A549 (cell line): Measurements from ENCODE around the gene RGS6. TPM values are rescaled to one million over a fixed set of nuclear protein-coding genes. Genes with fewer than 3 reads are reported as not detected.

Experiments
- ATAC-seq, 2 experiments: fragments of 200-7000 bp in 1 of 2; fragments of >200 bp in 1 of 2; cut with Nextera tagmentation in 1 of 2; cut with Tn5 transposase in 1 of 2; 3 replicates each; pipeline versions ENCODE4 v1.8.0 to v1.9.1; 2018 to 2020; ENCODE audit warnings: mild to moderate bottlenecking in 1 of 2, moderate library complexity in 1 of 2
- CTCF ChIA-PET: fragments of 300-600 bp; sonication (Branson Sonifier 250); formaldehyde crosslinking; extraction: SDS; loops from one replicate; lab custom pipeline; 2021; ENCODE audit warnings: antibody characterized with exemption, inconsistent platforms; lab: Yijun Ruan, JAX
- POLR2A ChIA-PET: fragments of 350-600 bp; formaldehyde crosslinking; extraction: SDS; loops from one replicate; lab custom pipeline; 2021; ENCODE audit warnings: antibody characterized with exemption, inconsistent platforms; lab: Yijun Ruan, JAX
- DNase-seq, 2 experiments: peaks; one replicate each; pipeline versions ENCODE4 v3.0.0 to v3.0.0-alpha.2; 2011 to 2016; ENCODE audit warnings: low read depth in 1 of 2, low spot score in 1 of 2
- FAIRE-seq: peaks from 2 replicates; lab custom pipeline; 2011; peaks lifted over from hg19 to GRCh38; lab: Jason Lieb, UNC
- H3K27ac ChIP-seq, 2 experiments: fragments of >200 bp; sonication (Bioruptor Twin); formaldehyde crosslinking; 3 replicates each; pipeline ENCODE4 v1.5.1; 2016 to 2017
- H3K4me1 ChIP-seq: fragments of >200 bp; sonication (Bioruptor Twin); formaldehyde crosslinking; 3 replicates; pipeline ENCODE4 v1.6.1; 2016
- H3K4me2 ChIP-seq: fragments of >200 bp; sonication (Bioruptor Twin); formaldehyde crosslinking; 3 replicates; pipeline ENCODE4 v1.6.1; 2016
- H3K4me3 ChIP-seq: fragments of >200 bp; sonication (Bioruptor Twin); formaldehyde crosslinking; 3 replicates; pipeline ENCODE4 v1.5.1; 2016
- H3K9me3 ChIP-seq: fragments of >200 bp; sonication (Bioruptor Twin); formaldehyde crosslinking; 3 replicates; pipeline ENCODE4 v1.6.1; 2016
- CBX2 ChIP-seq: fragments of 200-600 bp; sonication (generic); IDR thresholded peaks from 2 replicates; pipeline ENCODE4 v1.6.1; 2016; ENCODE audit warnings: low read depth, mild to moderate bottlenecking, borderline replicate concordance
- CBX8 ChIP-seq: fragments of 200-600 bp; sonication (generic); IDR thresholded peaks from 2 replicates; pipeline ENCODE4 v1.6.1; 2016
- EHMT2 ChIP-seq: fragments of 200-600 bp; sonication (generic); IDR thresholded peaks from 2 replicates; pipeline ENCODE4 v1.6.1; 2016; ENCODE audit warnings: antibody characterized with exemption, low read depth, mild to moderate bottlenecking, moderate library complexity
- ELK1 ChIP-seq: fragments of 150-350 bp; IDR thresholded peaks from 2 replicates; pipeline ENCODE4 v1.6.1; 2014; ENCODE audit warnings: low read depth, mild to moderate bottlenecking, low read length
- ESRRA ChIP-seq: fragments of 150-350 bp; IDR thresholded peaks from 2 replicates; pipeline ENCODE4 v1.6.1; 2014; ENCODE audit warnings: mild to moderate bottlenecking, low read length, borderline replicate concordance
- FOSB ChIP-seq: fragments of 250-450 bp; sonication (Bioruptor Pico); IDR thresholded peaks from 2 replicates; pipeline ENCODE4 v1.5.0; 2020; ENCODE audit warnings: mild to moderate bottlenecking, moderate library complexity
- GATA3 ChIP-seq: IDR thresholded peaks from 2 replicates; pipeline ENCODE4 v1.6.1; 2012; ENCODE audit warnings: borderline replicate concordance
- HES2 ChIP-seq: fragments of >200 bp; sonication (Bioruptor Twin); formaldehyde crosslinking; IDR thresholded peaks from 2 replicates; pipeline ENCODE4 v1.6.1; 2016
- HEYL ChIP-seq: fragments of 250-450 bp; sonication (Bioruptor Pico); IDR thresholded peaks from 2 replicates; pipeline ENCODE4 v1.8.0; 2021; ENCODE audit warnings: mild to moderate bottlenecking, moderate library complexity
- HMGXB4 ChIP-seq: fragments of 250-450 bp; sonication (Bioruptor Pico); IDR thresholded peaks from 2 replicates; pipeline ENCODE4 v1.5.0; 2021; ENCODE audit warnings: mild to moderate bottlenecking, moderate library complexity, borderline replicate concordance
- HOXB13 ChIP-seq: fragments of 250-450 bp; sonication (Bioruptor Pico); IDR thresholded peaks from 2 replicates; pipeline ENCODE4 v1.5.0; 2020; ENCODE audit warnings: low read depth, mild to moderate bottlenecking, moderate library complexity
- HOXB5 ChIP-seq: fragments of 250-450 bp; sonication (Bioruptor Pico); IDR thresholded peaks from 2 replicates; pipeline ENCODE4 v1.5.0; 2020; ENCODE audit warnings: mild to moderate bottlenecking, moderate library complexity
- JUNB ChIP-seq: fragments of >200 bp; sonication (Bioruptor Twin); formaldehyde crosslinking; IDR thresholded peaks from 2 replicates; pipeline ENCODE4 v1.6.1; 2016
- KDM5A ChIP-seq: fragments of 200-600 bp; sonication (generic); IDR thresholded peaks from 2 replicates; pipeline ENCODE4 v1.6.1; 2016; ENCODE audit warnings: antibody characterized with exemption, mild to moderate bottlenecking
- MAFK ChIP-seq: fragments of 450-650 bp; IDR thresholded peaks from 2 replicates; pipeline ENCODE4 v1.6.1; 2014; ENCODE audit not compliant: partially characterized antibody
- MAZ ChIP-seq: fragments of 150-350 bp; IDR thresholded peaks from 2 replicates; pipeline ENCODE4 v1.6.1; 2014; ENCODE audit warnings: antibody characterized with exemption, low read depth, low read length, borderline replicate concordance
- NPAS2 ChIP-seq: fragments of 250-450 bp; sonication (Bioruptor Pico); IDR thresholded peaks from 2 replicates; pipeline ENCODE4 v1.8.0; 2022; ENCODE audit warnings: mild to moderate bottlenecking, moderate library complexity, borderline replicate concordance
- NR3C1 ChIP-seq: fragments of >200 bp; sonication (Bioruptor Twin); formaldehyde crosslinking; IDR thresholded peaks from 3 replicates; pipeline ENCODE4 v1.6.1; 2017
- PHF8 ChIP-seq: fragments of 200-600 bp; sonication (generic); IDR thresholded peaks from 2 replicates; pipeline ENCODE4 v1.6.1; 2016; ENCODE audit warnings: low read depth, mild to moderate bottlenecking, antibody characterized with exemption, moderate library complexity, borderline replicate concordance
- RCOR1 ChIP-seq: fragments of 150-350 bp; IDR thresholded peaks from 2 replicates; pipeline ENCODE4 v1.6.1; 2014; ENCODE audit warnings: antibody characterized with exemption, low read length, low read depth
- REST ChIP-seq: fragments of 200-600 bp; sonication (generic); IDR thresholded peaks from 2 replicates; pipeline ENCODE4 v1.6.1; 2016; ENCODE audit warnings: antibody characterized with exemption, mild to moderate bottlenecking, moderate library complexity
- RFX5 ChIP-seq: fragments of 450-650 bp; IDR thresholded peaks from 2 replicates; pipeline ENCODE4 v1.7.1; 2014; ENCODE audit warnings: antibody characterized with exemption, mild to moderate bottlenecking, moderate library complexity
- RNF2 ChIP-seq: fragments of 200-600 bp; sonication (generic); IDR thresholded peaks from 2 replicates; pipeline ENCODE4 v1.6.1; 2016; ENCODE audit warnings: low read depth, mild to moderate bottlenecking, antibody characterized with exemption, moderate library complexity, borderline replicate concordance
- TFCP2L1 ChIP-seq: fragments of 250-450 bp; sonication (Bioruptor Pico); IDR thresholded peaks from 2 replicates; pipeline ENCODE4 v1.5.0; 2021; ENCODE audit warnings: mild to moderate bottlenecking
- TP53 ChIP-seq: fragments of 250-450 bp; sonication (Bioruptor Pico); IDR thresholded peaks from 2 replicates; pipeline ENCODE4 v1.5.0; 2021; ENCODE audit warnings: mild to moderate bottlenecking, moderate library complexity
- USF2 ChIP-seq: fragments of 450-650 bp; IDR thresholded peaks from 2 replicates; pipeline ENCODE4 v1.6.1; 2014; ENCODE audit warnings: antibody characterized with exemption
- ZNF302 ChIP-seq: fragments of 250-450 bp; sonication (Bioruptor Pico); IDR thresholded peaks from 2 replicates; pipeline ENCODE4 v1.9.0; 2021; ENCODE audit warnings: inconsistent platforms, mild to moderate bottlenecking, moderate library complexity
- ZSCAN20 ChIP-seq: fragments of 250-450 bp; sonication (Bioruptor Pico); IDR thresholded peaks from 2 replicates; pipeline ENCODE4 v1.8.0; 2022; ENCODE audit warnings: mild to moderate bottlenecking, moderate library complexity
- WGBS: methylation state at CpG from one replicate; pipeline ENCODE4 v1.1.6; 2017; ENCODE audit errors: missing lambda C conversion rate; 5-methylcytosine and 5-hydroxymethylcytosine counted together
- polyA plus RNA-seq, 4 experiments: library from polyadenylated mRNA; depleted of rRNA in 3 of 4; stranded (reverse); fragments of >200 nt; fragmentation: RNase III in 1 of 4; extraction: RNeasy Plus Mini Kit Qiagen cat#74134 plus additional on column Dnase treatment in 1 of 4; gene quantifications; 2 replicates in 3 of 4; 3 replicates in 1 of 4; pipeline ENCODE4 v1.2.3, GENCODE V29; 2011 to 2017

RGS6 gene
- polyA plus RNA-seq, 2 of the 4 experiments (the other 2 are of a cell fraction): not detected

- no peak overlapping the region for H3K27ac ChIP-seq
- no peak overlapping the region for H3K4me2 ChIP-seq
- 0% methylated on average over 1 of the region's 1 CpG for WGBS
- CTCF ChIA-PET: no interaction called here
- ATAC-seq (no peak), DNase-seq (no peak), FAIRE-seq (no peak)
- no peak for TF ChIP-seq REST
- no peak for TF ChIP-seq HOXB5
- no peak for TF ChIP-seq CBX2
- TF ChIP-seq MAFK: no peak
- TF ChIP-seq GATA3: no peak
- TF ChIP-seq RFX5: no peak
- no peak for TF ChIP-seq ZNF302
- no peak for TF ChIP-seq EHMT2
- TF ChIP-seq FOSB (CRISPR knock-in tag): no peak
- no peak for TF ChIP-seq HOXB13 (CRISPR knock-in tag)
- TF ChIP-seq ESRRA: no peak
- TF ChIP-seq MAZ: no peak
- TF ChIP-seq HEYL: no peak
- H3K4me3 ChIP-seq: no peak overlapping the region
- no peaks in the 10 kb centered on the region for H3K9me3 ChIP-seq
- POLR2A ChIA-PET: no interaction called here
- H3K4me1 ChIP-seq: no peaks in the 10 kb centered on the region
Measured at GRCh38 chr14:72380456-72380855, 448.2 kb downstream of the RGS6 start.

- 1% methylated on average over 5 of the region's 5 CpGs for WGBS
- DNase-seq (no peak), ATAC-seq (no peak), FAIRE-seq (no peak)
- no peak overlapping the region for H3K27ac ChIP-seq
- H3K9me3 ChIP-seq: no peaks in the 10 kb centered on the region
- H3K4me3 ChIP-seq: no peak overlapping the region
- TF ChIP-seq TFCP2L1 (CRISPR knock-in tag) (no peak), JUNB (no peak), HMGXB4 (CRISPR knock-in tag) (no peak), HOXB5 (no peak), ZSCAN20 (CRISPR knock-in tag) (no peak), USF2 (no peak), KDM5A (no peak), ELK1 (no peak), RNF2 (no peak), REST (no peak), TP53 (CRISPR knock-in tag) (no peak), RCOR1 (no peak), HES2 (no peak), NR3C1 (no peak), NPAS2 (CRISPR knock-in tag) (no peak), PHF8 (no peak), RFX5 (no peak), ZNF302 (no peak), CBX8 (no peak)
- ChIA-PET POLR2A (no interaction called here), CTCF (no interaction called here)
- no peaks in the 10 kb centered on the region for H3K4me1 ChIP-seq
- peak overlapping the region; percentile 52 for H3K4me2 ChIP-seq
Measured at GRCh38 chr14:72383865-72384264, 451.6 kb downstream of the RGS6 start.
